HCT116 (cell line): ENCODE data around the gene HDAC2. TPM values are rescaled to one million over a fixed set of nuclear protein-coding genes. Genes with fewer than 3 reads are reported as not detected.

Source experiments
- ATAC-seq: fragments of 200-7000 bp; cut with Tn5 transposase; 2 replicates; pipeline ENCODE4 v1.9.1; 2020; ENCODE audit warnings: mild to moderate bottlenecking, moderate library complexity
- BruUV-seq: library from RNA; stranded (reverse); fragments of 400-500 nt; replicated peaks from 2 replicates; lab custom pipeline; 2021; lab: Mats Ljungman, UMichigan
- CTCF ChIA-PET: fragments of 300-600 bp; sonication (Branson Sonifier 250); formaldehyde crosslinking; loops from one replicate; lab custom pipeline; 2021; ENCODE audit warnings: antibody characterized with exemption; lab: Charles Lee
- POLR2A ChIA-PET: fragments of 300-600, 350-600 bp; sonication (Branson Sonifier 250); formaldehyde crosslinking; loops from one replicate; lab custom pipeline; 2021; ENCODE audit warnings: antibody characterized with exemption; lab: Charles Lee
- RAD21 ChIA-PET, 2 experiments: fragments of 300-600 bp; sonication (Branson Sonifier 250); formaldehyde crosslinking; loops; one replicate each; lab custom pipeline; 2023; ENCODE audit warnings: low total read pairs in 2 of 2; ENCODE audit not compliant: uncharacterized antibody in 2 of 2, unreplicated experiment in 2 of 2, low non-redundant PET in 1 of 2; lab: Charles Lee
- DNase-seq: peaks from one replicate; pipeline ENCODE4 v3.0.0-alpha.2; 2010; ENCODE audit warnings: low read depth, low spot score
- H2AFZ ChIP-seq: fragments of 200-600 bp; shearing (Covaris generic), sonication (generic); 2 replicates; pipeline ENCODE4 v1.6.1; 2017; ENCODE audit warnings: low read depth, mixed run types, mixed read lengths, antibody characterized with exemption, low read length; ENCODE audit not compliant: poor library complexity, severe bottlenecking
- H3K27ac ChIP-seq: 2 replicates; pipeline ENCODE4 v1.5.1; 2012; ENCODE audit warnings: low read depth, low read length
- H3K27me3 ChIP-seq: fragments of 200-600 bp; sonication (generic); 2 replicates; pipeline ENCODE4 v1.6.1; 2016; ENCODE audit warnings: mixed run types, low read length, mixed read lengths; ENCODE audit not compliant: insufficient read depth
- H3K36me3 ChIP-seq, 2 experiments: fragments of 200-500 bp in 1 of 2; fragments of 200-600 bp in 1 of 2; sonication (Bioruptor generic) in 1 of 2; sonication (generic) in 1 of 2; 2 replicates each; pipeline versions ENCODE4 v1.5.1 to v1.6.1; 2014 to 2016; ENCODE audit warnings: low read length in 2 of 2, inconsistent platforms in 1 of 2, mixed read lengths in 1 of 2, mixed run types in 1 of 2; ENCODE audit not compliant: insufficient read depth in 2 of 2, control insufficient read depth in 1 of 2
- H3K4me1 ChIP-seq, 2 experiments: fragments of 200-600 bp in 1 of 2; sonication (generic) in 1 of 2; 2 replicates each; pipeline versions ENCODE4 v1.5.1 to v1.6.1; 2012 to 2017; ENCODE audit warnings: low read length in 2 of 2, inconsistent platforms in 1 of 2, mild to moderate bottlenecking in 1 of 2, mixed read lengths in 1 of 2, mixed run types in 1 of 2, moderate library complexity in 1 of 2; ENCODE audit not compliant: insufficient read depth in 2 of 2, control insufficient read depth in 1 of 2
- H3K4me2 ChIP-seq: fragments of 200-600 bp; sonication (generic); 2 replicates; pipeline ENCODE4 v1.6.1; 2017; ENCODE audit warnings: mixed run types, low read length, mixed read lengths
- H3K4me3 ChIP-seq, 2 experiments: fragments of 200-600 bp in 1 of 2; sonication (generic) in 1 of 2; replicated peaks in 1 of 2; 2 replicates each; pipeline ENCODE4 v1.5.1; 2011 to 2016; ENCODE audit warnings: low read length in 2 of 2, control low read depth in 1 of 2, low read depth in 1 of 2, mild to moderate bottlenecking in 1 of 2, mixed read lengths in 1 of 2, mixed run types in 1 of 2
- H3K79me2 ChIP-seq: fragments of 200-600 bp; sonication (generic); 2 replicates; pipeline ENCODE4 v1.6.1; 2017; ENCODE audit warnings: mild to moderate bottlenecking, mixed run types, low read length, moderate library complexity, mixed read lengths; ENCODE audit not compliant: insufficient read depth
- H3K9ac ChIP-seq: fragments of 200-600 bp; sonication (generic); 2 replicates; pipeline ENCODE4 v1.6.1; 2016; ENCODE audit warnings: low read length, mixed read lengths
- H3K9me2 ChIP-seq: fragments of 200-600 bp; sonication (generic), shearing (Covaris generic); 2 replicates; pipeline ENCODE4 v1.6.1; 2017; ENCODE audit warnings: mixed run types, mild to moderate bottlenecking, moderate library complexity; ENCODE audit not compliant: insufficient read depth
- H3K9me3 ChIP-seq, 2 experiments: fragments of 200-500 bp in 1 of 2; fragments of 200-600 bp in 1 of 2; sonication (Bioruptor generic) in 1 of 2; sonication (generic) in 1 of 2; 2 replicates each; pipeline ENCODE4 v1.6.1; 2014 to 2017; ENCODE audit warnings: low read length in 2 of 2, mixed read lengths in 2 of 2, inconsistent platforms in 1 of 2, low read depth in 1 of 2, mild to moderate bottlenecking in 1 of 2, mixed run types in 1 of 2, moderate library complexity in 1 of 2; ENCODE audit not compliant: control insufficient read depth in 1 of 2, insufficient read depth in 1 of 2
- H4K20me1 ChIP-seq: fragments of 200-600 bp; sonication (generic), shearing (Covaris generic); 2 replicates; pipeline ENCODE4 v1.6.1; 2017; ENCODE audit warnings: mixed run types, mild to moderate bottlenecking, moderate library complexity; ENCODE audit not compliant: insufficient read depth
- CBX3 ChIP-seq: IDR thresholded peaks from 2 replicates; pipeline ENCODE4 v1.6.1; 2012; ENCODE audit warnings: low read depth
- CEBPB ChIP-seq: IDR thresholded peaks from 2 replicates; pipeline ENCODE4 v1.6.1; 2012; ENCODE audit warnings: low read depth
- EGR1 ChIP-seq: IDR thresholded peaks from 2 replicates; pipeline ENCODE4 v1.6.1; 2012; ENCODE audit warnings: low read depth
- ELF1 ChIP-seq: IDR thresholded peaks from 2 replicates; pipeline ENCODE4 v1.6.1; 2012; ENCODE audit warnings: low read depth, borderline replicate concordance
- EZH2 ChIP-seq: fragments of 200-600 bp; sonication (generic); IDR thresholded peaks from 2 replicates; pipeline ENCODE4 v1.6.1; 2017; ENCODE audit warnings: antibody characterized with exemption, mixed run types
- EZH2phosphoT487 ChIP-seq: fragments of 200-600 bp; IDR thresholded peaks from 2 replicates; pipeline ENCODE4 v1.6.1; 2018; ENCODE audit warnings: antibody characterized with exemption, borderline replicate concordance
- FOSL1 ChIP-seq: IDR thresholded peaks from 2 replicates; pipeline ENCODE4 v1.6.1; 2012; ENCODE audit warnings: low read depth
- JUND ChIP-seq: IDR thresholded peaks from 2 replicates; pipeline ENCODE4 v1.6.1; 2012
- POLR2AphosphoS5 ChIP-seq: IDR thresholded peaks from 2 replicates; pipeline ENCODE4 v1.6.1; 2011; ENCODE audit warnings: mild to moderate bottlenecking, low read depth, low read length, moderate library complexity
- RAD21 ChIP-seq: IDR thresholded peaks from 2 replicates; pipeline ENCODE4 v1.6.1; 2012; ENCODE audit warnings: low read depth, mild to moderate bottlenecking
- SIN3A ChIP-seq: IDR thresholded peaks from 2 replicates; pipeline ENCODE4 v1.6.1; 2012; ENCODE audit warnings: low read depth
- SP1 ChIP-seq: IDR thresholded peaks from 2 replicates; pipeline ENCODE4 v1.6.1; 2012; ENCODE audit warnings: low read depth
- YY1 ChIP-seq: IDR thresholded peaks from 2 replicates; pipeline ENCODE4 v1.6.1; 2011; ENCODE audit warnings: low read length, low read depth, moderate library complexity, mild to moderate bottlenecking; ENCODE audit not compliant: insufficient replicate concordance; ENCODE audit errors: extremely low read depth
- ZFX ChIP-seq: fragments of 450-650 bp; IDR thresholded peaks from 2 replicates; pipeline ENCODE4 v1.6.1; 2017
- ZNF274 ChIP-seq: fragments of 200-500 bp; sonication (Bioruptor generic); IDR thresholded peaks from 2 replicates; pipeline ENCODE4 v1.6.1; 2014; ENCODE audit warnings: mild to moderate bottlenecking, low read depth, low read length, inconsistent platforms
- intact Hi-C: fragments of 100-400 bp; cut with micrococcal nuclease; formaldehyde crosslinking; loops from 2 replicates; pipeline ENCODE4 v1.10.0; 2022
- total RNA-seq: library from RNA; stranded (reverse); gene quantifications from one replicate; pipeline ENCODE4 v1.2.1, GENCODE V29; 2021; ENCODE audit not compliant: unreplicated experiment
- TF ChIP-seq, protein P1 (sequence below): IDR thresholded peaks from 2 replicates; pipeline ENCODE4 v1.6.1; 2012
- TF ChIP-seq, protein P2 (sequence below), 3 experiments: fragments of 200-600 bp in 1 of 3; sonication (generic) in 1 of 3; IDR thresholded peaks in 2 of 3; conservative IDR thresholded peaks in 1 of 3; 2 replicates each; pipeline ENCODE4 v1.5.1; 2012 to 2017; ENCODE audit warnings: low read depth in 2 of 3, low read length in 2 of 3, antibody characterized with exemption in 1 of 3, borderline replicate concordance in 1 of 3, control low read depth in 1 of 3, mild to moderate bottlenecking in 1 of 3, mixed read lengths in 1 of 3, mixed run types in 1 of 3, moderate library complexity in 1 of 3; ENCODE audit not compliant: insufficient read depth in 1 of 3
- TF ChIP-seq, protein P3 (sequence below): IDR thresholded peaks from 2 replicates; pipeline ENCODE4 v1.6.1; 2012; ENCODE audit warnings: low read depth

HDAC2 gene
- total RNA-seq, 1 experiment from 2014 or later, result 153 TPM

DNA sequence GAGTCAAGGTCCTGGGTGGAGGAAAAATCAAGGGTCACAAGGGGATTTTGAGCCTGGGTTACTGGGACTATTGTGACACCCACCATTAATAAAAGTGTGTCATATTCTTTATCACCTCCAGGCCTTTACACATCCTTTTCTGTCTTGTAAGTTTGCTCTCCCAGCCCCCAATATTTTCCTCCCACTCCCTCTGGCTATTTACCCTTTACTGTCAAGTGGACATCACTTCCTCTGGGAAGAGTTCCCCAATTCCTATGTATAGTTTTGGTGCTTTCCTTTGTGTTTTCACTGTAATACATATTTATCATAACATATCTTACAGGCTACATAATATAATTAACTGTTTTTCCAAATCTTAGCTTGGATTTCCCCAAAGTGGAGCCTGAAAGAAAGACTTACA is 77.5 kb downstream of the HDAC2 start:
- no peak for DNase-seq
- no peaks in the 10 kb centered on the region for H3K36me3 ChIP-seq
- no peak overlapping the region for H3K27ac ChIP-seq
- no peak overlapping the region for H3K4me3 ChIP-seq
- intact Hi-C loops, result no loop called here
- ChIA-PET RAD21 (no interaction called here), POLR2A (no interaction called here), CTCF (no interaction called here)
- no peaks in the 10 kb centered on the region for H3K79me2 ChIP-seq
- peaks cover 0 to 4% of the 10 kb centered on the region in 2 experiments; a peak in 2 of 4 replicates for H3K4me1 ChIP-seq
- H3K9ac ChIP-seq, result no peak overlapping the region
- no peaks in the 10 kb centered on the region for H3K27me3 ChIP-seq
- no peaks in the 10 kb centered on the region; the same call in 1 of the 2 replicates for H3K9me2 ChIP-seq
- no peaks in the 10 kb centered on the region for H3K9me3 ChIP-seq
- TF ChIP-seq POLR2AphosphoS5 (no peak), YY1 (no peak), CEBPB (no peak), SP1 (no peak), ZFX (no peak), ELF1 (no peak), FOSL1 (no peak), RAD21 (no peak), EZH2 (no peak), EZH2phosphoT487 (no peak), SIN3A (no peak), CBX3 (no peak), JUND (no peak), EGR1 (no peak), ZNF274 (no peak)
- TF ChIP-seq, protein P1, sequence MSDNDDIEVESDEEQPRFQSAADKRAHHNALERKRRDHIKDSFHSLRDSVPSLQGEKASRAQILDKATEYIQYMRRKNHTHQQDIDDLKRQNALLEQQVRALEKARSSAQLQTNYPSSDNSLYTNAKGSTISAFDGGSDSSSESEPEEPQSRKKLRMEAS, result no peak
- TF ChIP-seq, protein P2, sequence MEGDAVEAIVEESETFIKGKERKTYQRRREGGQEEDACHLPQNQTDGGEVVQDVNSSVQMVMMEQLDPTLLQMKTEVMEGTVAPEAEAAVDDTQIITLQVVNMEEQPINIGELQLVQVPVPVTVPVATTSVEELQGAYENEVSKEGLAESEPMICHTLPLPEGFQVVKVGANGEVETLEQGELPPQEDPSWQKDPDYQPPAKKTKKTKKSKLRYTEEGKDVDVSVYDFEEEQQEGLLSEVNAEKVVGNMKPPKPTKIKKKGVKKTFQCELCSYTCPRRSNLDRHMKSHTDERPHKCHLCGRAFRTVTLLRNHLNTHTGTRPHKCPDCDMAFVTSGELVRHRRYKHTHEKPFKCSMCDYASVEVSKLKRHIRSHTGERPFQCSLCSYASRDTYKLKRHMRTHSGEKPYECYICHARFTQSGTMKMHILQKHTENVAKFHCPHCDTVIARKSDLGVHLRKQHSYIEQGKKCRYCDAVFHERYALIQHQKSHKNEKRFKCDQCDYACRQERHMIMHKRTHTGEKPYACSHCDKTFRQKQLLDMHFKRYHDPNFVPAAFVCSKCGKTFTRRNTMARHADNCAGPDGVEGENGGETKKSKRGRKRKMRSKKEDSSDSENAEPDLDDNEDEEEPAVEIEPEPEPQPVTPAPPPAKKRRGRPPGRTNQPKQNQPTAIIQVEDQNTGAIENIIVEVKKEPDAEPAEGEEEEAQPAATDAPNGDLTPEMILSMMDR (IDR thresholded peaks at IDR 0.05 in 2 of 3, conservative IDR thresholded peaks at IDR 0.05 in 1 of 3; ENCODE audit: borderline replicate concordance in 1 of 3, insufficient read depth in 1 of 3, low read depth in 2 of 3, low read length in 2 of 3), result no peak
- TF ChIP-seq, protein P3, sequence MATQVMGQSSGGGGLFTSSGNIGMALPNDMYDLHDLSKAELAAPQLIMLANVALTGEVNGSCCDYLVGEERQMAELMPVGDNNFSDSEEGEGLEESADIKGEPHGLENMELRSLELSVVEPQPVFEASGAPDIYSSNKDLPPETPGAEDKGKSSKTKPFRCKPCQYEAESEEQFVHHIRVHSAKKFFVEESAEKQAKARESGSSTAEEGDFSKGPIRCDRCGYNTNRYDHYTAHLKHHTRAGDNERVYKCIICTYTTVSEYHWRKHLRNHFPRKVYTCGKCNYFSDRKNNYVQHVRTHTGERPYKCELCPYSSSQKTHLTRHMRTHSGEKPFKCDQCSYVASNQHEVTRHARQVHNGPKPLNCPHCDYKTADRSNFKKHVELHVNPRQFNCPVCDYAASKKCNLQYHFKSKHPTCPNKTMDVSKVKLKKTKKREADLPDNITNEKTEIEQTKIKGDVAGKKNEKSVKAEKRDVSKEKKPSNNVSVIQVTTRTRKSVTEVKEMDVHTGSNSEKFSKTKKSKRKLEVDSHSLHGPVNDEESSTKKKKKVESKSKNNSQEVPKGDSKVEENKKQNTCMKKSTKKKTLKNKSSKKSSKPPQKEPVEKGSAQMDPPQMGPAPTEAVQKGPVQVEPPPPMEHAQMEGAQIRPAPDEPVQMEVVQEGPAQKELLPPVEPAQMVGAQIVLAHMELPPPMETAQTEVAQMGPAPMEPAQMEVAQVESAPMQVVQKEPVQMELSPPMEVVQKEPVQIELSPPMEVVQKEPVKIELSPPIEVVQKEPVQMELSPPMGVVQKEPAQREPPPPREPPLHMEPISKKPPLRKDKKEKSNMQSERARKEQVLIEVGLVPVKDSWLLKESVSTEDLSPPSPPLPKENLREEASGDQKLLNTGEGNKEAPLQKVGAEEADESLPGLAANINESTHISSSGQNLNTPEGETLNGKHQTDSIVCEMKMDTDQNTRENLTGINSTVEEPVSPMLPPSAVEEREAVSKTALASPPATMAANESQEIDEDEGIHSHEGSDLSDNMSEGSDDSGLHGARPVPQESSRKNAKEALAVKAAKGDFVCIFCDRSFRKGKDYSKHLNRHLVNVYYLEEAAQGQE, result no peak
- no peak for ATAC-seq
- H3K4me2 ChIP-seq, result no peak overlapping the region
- H2AFZ ChIP-seq, result no peak overlapping the region
- no peaks in the 10 kb centered on the region for H4K20me1 ChIP-seq
- BruUV-seq, result no TSS peak
